ENCODE measurements around the gene SYT1.

SYT1 gene

GRCh38 chr12:79375050-79375449, 510.5 kb downstream of the SYT1 start:
- Histone ChIP-seq H3K4me1 (ENCODE audit: control insufficient read depth in 1 of 2, insufficient read depth in 1 of 2, low read depth in 1 of 2, low read length in 1 of 2) (no peaks in the 10 kb centered on the region), H3K36me3 (no peaks in the 10 kb centered on the region), H3K9me3 (no peaks in the 10 kb centered on the region), H3K4me3 (ENCODE audit: low read depth in 1 of 2, low read length in 1 of 2) (no peak overlapping the region), H3K27ac (no peak overlapping the region), H3K27me3 (no peaks in the 10 kb centered on the region)
- TF ChIP-seq CTCF (IDR thresholded peaks at IDR 0.05): no peak

GRCh38 chr12:79378496-79378895, 513.9 kb downstream of the SYT1 start:
- Histone ChIP-seq H3K4me1 (ENCODE audit: control insufficient read depth in 1 of 2, insufficient read depth in 1 of 2, low read depth in 1 of 2, low read length in 1 of 2) (no peaks in the 10 kb centered on the region), H3K27me3 (no peaks in the 10 kb centered on the region), H3K4me3 (ENCODE audit: low read depth in 1 of 2, low read length in 1 of 2) (no peak overlapping the region), H3K9me3 (no peaks in the 10 kb centered on the region), H3K36me3 (no peaks in the 10 kb centered on the region), H3K27ac (no peak overlapping the region)
- no peak for TF ChIP-seq CTCF (IDR thresholded peaks at IDR 0.05)

GRCh38 chr12:79380402-79380801, 515.8 kb downstream of the SYT1 start:
- Histone ChIP-seq H3K4me3 (ENCODE audit: low read depth in 1 of 2, low read length in 1 of 2) (no peak overlapping the region), H3K27ac (no peak overlapping the region), H3K36me3 (no peaks in the 10 kb centered on the region), H3K4me1 (ENCODE audit: control insufficient read depth in 1 of 2, insufficient read depth in 1 of 2, low read depth in 1 of 2, low read length in 1 of 2) (no peaks in the 10 kb centered on the region), H3K9me3 (no peaks in the 10 kb centered on the region), H3K27me3 (no peaks in the 10 kb centered on the region)
- no peak for TF ChIP-seq CTCF (IDR thresholded peaks at IDR 0.05)

- Histone ChIP-seq H3K27me3 (no peaks in the 10 kb centered on the region), H3K27ac (no peak overlapping the region), H3K4me3 (ENCODE audit: low read depth in 1 of 2, low read length in 1 of 2) (no peak overlapping the region), H3K36me3 (no peaks in the 10 kb centered on the region), H3K9me3 (no peaks in the 10 kb centered on the region), H3K4me1 (ENCODE audit: control insufficient read depth in 1 of 2, insufficient read depth in 1 of 2, low read depth in 1 of 2, low read length in 1 of 2) (no peaks in the 10 kb centered on the region)
- no peak for TF ChIP-seq CTCF (IDR thresholded peaks at IDR 0.05)
These were observed 517.0 kb downstream of the SYT1 start for GRCh38 chr12:79381248-79382208.

GRCh38 chr12:79384551-79384950, 520.0 kb downstream of the SYT1 start:
- H3K4me3 ChIP-seq (ENCODE audit: low read depth in 1 of 2, low read length in 1 of 2): no peak overlapping the region
- no peak overlapping the region for H3K27ac ChIP-seq
- H3K9me3 ChIP-seq: no peaks in the 10 kb centered on the region
- H3K27me3 ChIP-seq: no peaks in the 10 kb centered on the region
- H3K36me3 ChIP-seq: no peaks in the 10 kb centered on the region
- no peaks in the 10 kb centered on the region for H3K4me1 ChIP-seq (ENCODE audit: control insufficient read depth in 1 of 2, insufficient read depth in 1 of 2, low read depth in 1 of 2, low read length in 1 of 2)
- TF ChIP-seq CTCF (IDR thresholded peaks at IDR 0.05): no peak
